IPS-18a (cell line): ENCODE results near the gene PHAF1.
"Not testable (repeated sequence)": the region's sequence is repeated elsewhere in the genome, so short reads cannot be mapped to it uniquely, and the experiment has no call there.

Experiments
- H3K27ac ChIP-seq: one replicate; pipeline ENCODE4 v1.5.1; 2013; ENCODE audit warnings: low read length
- H3K27me3 ChIP-seq: one replicate; pipeline ENCODE4 v1.6.1; 2013; ENCODE audit warnings: mild to moderate bottlenecking, low read length; ENCODE audit not compliant: control insufficient read depth, insufficient read depth
- H3K36me3 ChIP-seq: one replicate; pipeline ENCODE4 v1.6.1; 2013; ENCODE audit warnings: low read depth, low read length; ENCODE audit not compliant: control insufficient read depth
- H3K4me1 ChIP-seq: one replicate; pipeline ENCODE4 v1.6.1; 2013; ENCODE audit warnings: low read depth, low read length; ENCODE audit not compliant: control insufficient read depth
- H3K4me3 ChIP-seq: one replicate; pipeline ENCODE4 v1.5.1; 2013; ENCODE audit warnings: low read length
- H3K9ac ChIP-seq: one replicate; pipeline ENCODE4 v1.6.1; 2013; ENCODE audit warnings: mild to moderate bottlenecking, low read length, moderate library complexity
- H3K9me3 ChIP-seq: one replicate; pipeline ENCODE4 v1.6.1; 2013; ENCODE audit warnings: low read depth, low read length; ENCODE audit not compliant: control insufficient read depth

Gene PHAF1

DNA sequence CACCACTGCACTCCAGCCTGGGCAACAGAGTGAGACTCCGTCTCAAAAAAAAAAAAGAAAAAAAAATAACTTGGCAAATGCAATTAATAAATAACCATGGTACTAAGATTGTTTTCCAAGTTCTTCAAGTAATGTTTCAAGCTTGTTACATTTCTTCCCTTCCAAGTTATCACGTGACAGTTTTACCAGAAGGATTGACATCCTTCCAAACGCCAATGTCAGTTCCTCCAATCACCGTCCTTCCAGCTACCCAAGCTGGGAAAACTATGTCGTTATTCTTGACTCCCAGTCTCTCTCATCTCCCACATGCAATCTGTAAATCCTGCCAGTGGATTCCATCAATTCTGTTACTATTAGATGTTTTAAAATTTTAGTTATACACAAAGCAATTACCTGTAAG, 3.9 kb upstream of the PHAF1 start:
- Histone ChIP-seq H3K9me3 (no peaks in the 10 kb centered on the region), H3K27ac (no peak overlapping the region), H3K9ac (no peak overlapping the region), H3K27me3 (peaks cover 8% of the 10 kb centered on the region), H3K4me3 (no peak overlapping the region), H3K36me3 (no peaks in the 10 kb centered on the region), H3K4me1 (no peaks in the 10 kb centered on the region)

DNA sequence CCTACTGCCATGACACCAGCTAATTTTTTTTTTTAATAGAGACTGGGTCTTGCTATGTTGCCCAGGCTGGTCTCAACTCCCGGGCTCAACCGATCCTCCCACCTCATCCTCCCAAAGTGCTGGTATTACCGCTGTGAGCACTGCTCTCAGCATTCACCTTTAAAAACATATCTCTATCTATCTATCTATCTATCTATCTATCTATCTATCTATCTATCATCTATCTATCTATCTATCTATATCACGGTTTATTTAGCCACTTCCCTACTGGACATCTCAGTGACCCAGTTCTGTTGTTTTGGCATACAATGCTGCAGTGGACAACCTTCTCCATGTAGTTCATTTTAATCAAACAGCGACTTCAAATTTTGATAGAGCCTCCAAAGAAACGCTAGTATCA, 1.3 kb upstream of the PHAF1 start:
- Histone ChIP-seq H3K9ac (no peak overlapping the region), H3K4me1 (no peaks in the 10 kb centered on the region), H3K9me3 (no peaks in the 10 kb centered on the region), H3K27me3 (peaks cover 8% of the 10 kb centered on the region), H3K36me3 (no peaks in the 10 kb centered on the region), H3K4me3 (peak overlapping the region; percentile 98), H3K27ac (no peak overlapping the region)

DNA sequence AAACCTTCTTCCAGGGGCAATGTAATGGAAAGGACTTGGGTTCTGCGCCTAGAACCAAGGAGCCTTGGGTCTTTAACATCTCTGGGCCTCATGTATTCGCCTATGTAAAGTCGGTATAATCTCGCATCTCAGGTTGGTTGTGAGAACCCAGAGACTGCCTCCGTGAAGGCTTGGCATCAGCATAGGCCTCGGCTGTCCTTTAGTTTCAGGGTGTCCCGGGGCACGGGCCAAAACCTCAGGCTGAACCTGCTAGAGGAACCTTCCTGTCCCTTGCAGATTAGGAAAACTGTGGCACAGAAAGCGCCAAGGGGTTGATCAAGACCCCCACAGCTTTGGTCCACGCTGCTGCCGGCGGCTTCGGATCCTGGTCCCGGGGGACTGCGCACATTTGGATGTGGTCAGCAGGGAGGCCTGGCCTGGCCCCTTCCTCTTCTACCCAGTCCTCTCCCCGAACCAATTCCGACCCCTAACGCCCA, 772 bp upstream of the PHAF1 start:
- no peaks in the 10 kb centered on the region for H3K4me1 ChIP-seq
- H3K27ac ChIP-seq = no peak overlapping the region
- peak overlapping the region; percentile 26 for H3K9ac ChIP-seq
- no peaks in the 10 kb centered on the region for H3K9me3 ChIP-seq
- H3K4me3 ChIP-seq = peak overlapping the region; percentile 98
- H3K36me3 ChIP-seq = no peaks in the 10 kb centered on the region
- H3K27me3 ChIP-seq = peaks cover 8% of the 10 kb centered on the region

DNA sequence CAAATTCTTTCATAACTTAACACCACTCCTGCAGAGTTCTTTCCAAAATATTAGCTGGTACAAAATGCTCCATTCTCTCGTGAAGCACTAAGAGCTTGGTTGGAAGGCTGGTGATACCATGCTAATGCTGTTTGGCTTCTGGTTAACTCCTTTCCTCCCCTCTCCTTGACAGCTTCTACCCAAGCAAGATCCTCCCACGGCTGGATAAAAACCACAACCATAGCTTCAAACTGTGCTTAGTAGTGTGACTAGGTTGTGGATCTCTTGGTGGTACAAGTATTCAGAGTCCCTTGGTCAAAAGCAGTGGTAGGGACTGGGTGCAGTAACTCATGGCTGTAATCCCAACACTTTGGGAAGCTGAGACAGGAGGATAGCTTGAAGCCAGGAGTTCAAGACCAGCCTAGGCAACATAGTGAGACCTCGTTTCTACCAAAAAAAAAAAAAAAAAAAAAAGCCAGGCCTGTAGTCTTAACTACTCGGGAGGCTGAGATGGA, 2.3 kb downstream of the PHAF1 start:
- peaks cover 8% of the 10 kb centered on the region for H3K27me3 ChIP-seq
- no peak overlapping the region for H3K4me3 ChIP-seq
- H3K36me3 ChIP-seq = no peaks in the 10 kb centered on the region
- H3K9me3 ChIP-seq = no peaks in the 10 kb centered on the region
- no peak overlapping the region for H3K27ac ChIP-seq
- H3K4me1 ChIP-seq = no peaks in the 10 kb centered on the region
- no peak overlapping the region for H3K9ac ChIP-seq

DNA sequence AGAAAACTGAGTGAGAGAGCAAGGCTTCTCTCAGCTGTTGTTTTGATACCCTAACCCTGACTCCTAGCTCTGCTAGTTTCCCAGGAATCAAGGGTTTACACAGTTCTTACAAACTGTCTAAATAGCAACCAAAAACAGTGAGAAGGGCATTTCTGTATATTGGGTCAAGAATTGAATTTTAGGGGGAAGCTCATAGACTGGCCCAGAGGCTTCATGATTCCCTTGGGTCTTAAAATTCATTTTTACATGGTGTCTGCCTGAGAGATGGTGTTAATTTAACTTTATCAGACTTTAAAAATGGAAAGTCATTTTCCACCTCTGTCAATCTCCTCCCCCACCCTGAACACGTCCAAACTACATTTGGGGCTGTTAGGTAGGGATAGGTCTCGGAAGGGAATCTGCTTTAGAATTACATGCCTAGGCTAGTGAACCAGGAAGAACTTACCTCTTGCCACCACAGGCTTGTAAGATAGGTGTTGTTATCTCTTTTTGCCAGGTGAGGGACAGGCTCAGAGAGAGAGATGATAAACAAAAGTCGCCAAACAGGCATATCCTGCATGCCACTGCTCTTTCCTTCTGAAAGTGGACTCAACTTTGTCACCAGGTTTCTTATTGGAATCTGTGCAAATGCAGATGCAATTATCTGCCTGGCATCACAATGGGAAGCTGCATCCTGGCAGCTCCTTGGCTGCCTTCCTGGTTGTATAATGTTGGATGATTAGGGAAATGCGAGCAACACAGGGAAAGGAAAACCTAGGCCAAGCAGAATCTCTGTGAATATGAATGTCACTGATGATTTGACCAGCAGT, 3.1 kb downstream of the PHAF1 start:
- no peaks in the 10 kb centered on the region for H3K36me3 ChIP-seq
- no peaks in the 10 kb centered on the region for H3K9me3 ChIP-seq
- peaks cover 8% of the 10 kb centered on the region for H3K27me3 ChIP-seq
- no peak overlapping the region for H3K4me3 ChIP-seq
- H3K27ac ChIP-seq = no peak overlapping the region
- no peak overlapping the region for H3K9ac ChIP-seq
- H3K4me1 ChIP-seq = no peaks in the 10 kb centered on the region

DNA sequence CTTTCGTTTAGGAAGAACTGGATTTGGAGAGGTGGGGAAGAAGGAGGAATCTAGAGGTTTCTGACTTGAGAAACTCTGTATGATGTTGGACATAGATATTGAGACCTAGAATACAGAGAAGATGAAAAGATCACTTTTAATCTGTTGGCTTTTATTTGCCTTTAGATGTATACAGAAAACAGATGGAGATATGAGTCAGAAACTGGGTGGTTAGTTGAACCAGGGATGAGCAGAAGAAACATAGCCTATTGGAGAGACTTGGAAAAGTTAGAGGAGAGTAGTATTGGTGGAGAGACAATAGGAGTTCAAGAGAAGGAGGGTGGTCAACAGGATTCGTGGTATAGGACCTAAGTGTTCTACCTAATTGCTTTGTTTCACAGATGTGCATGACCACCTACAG, 5.1 kb downstream of the PHAF1 start:
- Histone ChIP-seq H3K9me3 (no peaks in the 10 kb centered on the region), H3K9ac (no peak overlapping the region), H3K27me3 (no peaks in the 10 kb centered on the region), H3K27ac (no peak overlapping the region), H3K4me3 (no peak overlapping the region), H3K36me3 (no peaks in the 10 kb centered on the region), H3K4me1 (no peaks in the 10 kb centered on the region)

DNA sequence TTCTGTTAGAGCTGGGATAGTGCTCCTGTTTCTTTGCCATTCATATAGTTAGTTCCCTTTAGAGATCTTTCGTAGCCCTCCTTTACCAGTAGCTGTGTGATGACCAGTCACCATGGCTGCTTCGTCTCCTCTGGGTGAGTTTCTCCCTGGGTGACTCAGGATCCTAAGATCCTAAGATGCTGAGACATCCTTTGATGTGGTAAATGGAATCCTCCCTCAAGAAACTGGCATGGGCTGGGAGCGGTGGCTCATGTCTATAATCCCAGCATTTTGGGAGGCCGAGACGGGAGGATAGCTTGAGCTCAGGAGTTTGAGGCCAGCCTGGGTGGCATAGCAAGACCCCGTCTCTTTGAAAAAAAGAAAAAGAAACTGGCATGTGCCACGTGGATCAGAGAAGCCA, 5.9 kb downstream of the PHAF1 start:
- H3K9ac ChIP-seq = no peak overlapping the region
- H3K27me3 ChIP-seq = no peaks in the 10 kb centered on the region
- no peak overlapping the region for H3K27ac ChIP-seq
- no peaks in the 10 kb centered on the region for H3K9me3 ChIP-seq
- H3K4me3 ChIP-seq = no peak overlapping the region
- no peaks in the 10 kb centered on the region for H3K4me1 ChIP-seq
- peaks cover 1% of the 10 kb centered on the region for H3K36me3 ChIP-seq

DNA sequence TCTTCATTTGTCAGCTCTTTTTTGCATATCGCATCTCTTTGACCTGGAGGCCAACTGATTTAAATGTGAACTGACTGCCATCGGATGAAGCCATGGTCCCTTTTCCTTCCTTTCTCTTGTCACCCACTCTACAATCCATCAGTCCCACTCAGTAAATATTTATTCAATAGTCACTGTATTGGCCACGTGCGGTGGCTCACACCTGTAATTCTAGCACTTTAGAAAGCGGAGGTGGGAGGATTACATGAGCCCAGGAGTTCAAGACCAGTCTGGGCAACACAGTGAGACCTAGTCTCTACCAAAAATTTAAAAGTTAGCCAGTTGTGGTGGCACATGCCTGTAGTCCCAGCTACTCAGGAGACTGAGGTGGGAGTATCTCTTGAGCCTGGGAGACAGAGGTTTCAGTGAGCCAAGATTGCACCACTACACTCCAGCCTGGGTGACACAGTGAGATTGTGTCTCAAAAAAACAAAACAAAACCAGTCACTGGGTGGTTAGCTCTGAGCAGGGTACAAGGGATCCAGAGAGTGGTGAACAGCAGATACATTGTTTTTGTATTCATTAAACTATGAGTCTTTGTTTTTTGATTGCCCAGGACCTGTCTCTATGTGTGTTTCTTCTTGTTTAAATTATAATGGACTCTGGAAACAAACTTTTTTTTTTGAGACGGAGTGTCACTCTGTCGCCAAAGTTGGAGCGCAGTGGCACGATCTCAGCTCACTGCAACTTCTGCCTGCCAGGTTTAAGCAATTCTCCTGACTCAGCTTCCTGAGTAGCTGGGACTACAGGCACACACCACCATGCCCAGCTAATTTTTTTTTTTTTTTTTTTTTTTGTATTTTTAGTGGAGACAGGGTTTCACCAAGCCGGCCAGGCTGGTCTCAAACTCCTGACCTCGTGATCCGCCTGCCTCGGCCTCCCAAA, 6.9 kb downstream of the PHAF1 start:
- H3K4me3 ChIP-seq = no peak overlapping the region
- peaks cover 5% of the 10 kb centered on the region for H3K36me3 ChIP-seq

DNA sequence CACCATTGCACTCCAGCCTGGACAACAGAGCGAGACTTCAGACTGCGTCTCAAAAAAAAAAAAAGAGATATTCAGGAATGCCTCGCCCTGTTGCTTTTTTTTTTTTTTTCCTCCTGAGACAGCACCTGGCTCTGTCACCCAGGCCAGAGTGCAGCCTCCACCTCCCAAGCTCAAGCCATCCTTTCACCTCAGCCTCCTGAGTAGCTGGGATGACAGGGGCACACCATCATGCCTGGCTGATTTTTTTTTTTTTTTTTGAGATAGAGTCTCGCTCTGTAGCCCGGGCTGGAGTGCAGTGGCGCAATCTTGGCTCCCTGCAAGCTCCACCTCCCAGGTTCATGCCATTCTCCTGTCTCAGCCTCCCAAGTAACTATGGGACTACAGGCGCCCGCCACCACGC, 8.0 kb downstream of the PHAF1 start:
- Histone ChIP-seq H3K9me3 (no peaks in the 10 kb centered on the region), H3K36me3 (peaks cover 11% of the 10 kb centered on the region), H3K4me1 (no peaks in the 10 kb centered on the region), H3K4me3 (no peak overlapping the region), H3K9ac (no peak overlapping the region), H3K27ac (no peak overlapping the region), H3K27me3 (no peaks in the 10 kb centered on the region)

More for the DNA sequence above, 6.9 kb downstream of the PHAF1 start:
- no peak overlapping the region for H3K9ac ChIP-seq
- no peaks in the 10 kb centered on the region for H3K27me3 ChIP-seq
- H3K9me3 ChIP-seq = no peaks in the 10 kb centered on the region
- no peaks in the 10 kb centered on the region for H3K4me1 ChIP-seq
- no peak overlapping the region for H3K27ac ChIP-seq

DNA sequence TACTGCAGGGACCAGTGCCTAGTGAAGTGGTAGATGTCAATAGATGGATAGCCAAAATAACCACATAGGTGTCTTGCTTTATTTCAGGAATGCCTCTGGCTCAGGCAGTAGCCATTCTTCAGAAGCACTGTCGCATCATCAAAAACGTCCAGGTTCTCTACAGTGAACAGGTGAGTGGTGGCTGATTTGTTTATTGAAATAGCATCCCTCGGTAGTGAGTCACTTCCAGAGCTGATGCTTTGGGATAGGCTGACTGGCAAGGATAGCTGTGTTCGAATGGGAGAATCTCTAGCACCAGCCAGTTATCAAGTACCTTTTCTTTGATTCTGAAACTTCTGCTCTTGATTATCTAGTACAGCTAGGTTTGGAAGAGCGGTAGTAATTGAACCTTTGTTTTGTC, 10.3 kb downstream of the PHAF1 start:
- Histone ChIP-seq H3K36me3 (peaks cover 20% of the 10 kb centered on the region), H3K4me1 (no peaks in the 10 kb centered on the region), H3K27ac (no peak overlapping the region), H3K9ac (no peak overlapping the region), H3K9me3 (no peaks in the 10 kb centered on the region), H3K4me3 (no peak overlapping the region), H3K27me3 (no peaks in the 10 kb centered on the region)

DNA sequence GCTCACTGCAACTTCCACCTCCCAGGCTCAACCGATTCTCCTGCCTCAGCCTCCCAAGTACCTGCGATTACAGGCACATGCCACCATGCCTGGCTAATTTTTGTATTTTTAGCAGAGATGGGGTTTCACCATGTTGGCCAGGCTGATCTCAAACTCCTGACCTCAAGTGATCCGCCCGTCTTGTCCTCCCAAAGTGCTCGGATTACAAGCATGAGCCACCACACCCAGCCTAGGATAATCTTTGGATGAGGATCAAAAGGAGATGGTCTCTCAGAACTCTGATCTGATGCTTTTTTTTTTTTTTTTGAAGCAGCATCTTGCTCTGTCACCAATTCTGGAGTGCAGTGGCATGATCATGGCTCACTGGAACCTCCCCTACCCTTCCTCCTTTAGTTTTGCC, 13.1 kb downstream of the PHAF1 start:
- not testable (repeated sequence) for H3K4me3 ChIP-seq, H3K27me3 ChIP-seq, H3K9ac ChIP-seq, H3K27ac ChIP-seq, H3K4me1 ChIP-seq, H3K9me3 ChIP-seq
- peaks cover 22% of the 10 kb centered on the region for H3K36me3 ChIP-seq
